IMR-90 (cell line): ENCODE data around the gene XIST. TPM values are rescaled to one million over a fixed set of nuclear protein-coding genes. Genes with fewer than 3 reads are reported as not detected.

ENCODE experiments used
- ATAC-seq: fragments of 200-7000 bp; cut with Tn5 transposase; 2 replicates; pipeline ENCODE4 v1.9.1; 2020; ENCODE audit warnings: low read depth, mild to moderate bottlenecking, moderate library complexity
- BruUV-seq: library from RNA; stranded (reverse); fragments of 400-500 nt; replicated peaks from 2 replicates; lab custom pipeline; 2021; lab: Mats Ljungman, UMichigan
- CTCF ChIA-PET: fragments of 300-600 bp; formaldehyde crosslinking; extraction: SDS; loops from one replicate; lab custom pipeline; 2021; ENCODE audit warnings: antibody characterized with exemption; lab: Yijun Ruan, JAX
- POLR2A ChIA-PET: fragments of 300-600 bp; sonication (Branson Sonifier 250); formaldehyde crosslinking; loops from one replicate; lab custom pipeline; 2022; ENCODE audit warnings: antibody characterized with exemption; ENCODE audit not compliant: unreplicated experiment; lab: Charles Lee
- DNase-seq: peaks from one replicate; pipeline ENCODE4 v3.0.0; 2013
- H2AFZ ChIP-seq: replicated peaks from 2 replicates; pipeline ENCODE3; 2013; ENCODE audit warnings: low read length, mild to moderate bottlenecking; ENCODE audit not compliant: poor library complexity
- H2AK5ac ChIP-seq: 2 replicates; pipeline ENCODE4 v1.6.1; 2013; ENCODE audit warnings: low read depth, low read length, inconsistent platforms
- H2AK9ac ChIP-seq: replicated peaks from 2 replicates; pipeline ENCODE3; 2013; ENCODE audit warnings: mild to moderate bottlenecking, low read depth, low read length, moderate library complexity; ENCODE audit not compliant: poor library complexity
- H2BK120ac ChIP-seq: 2 replicates; pipeline ENCODE4 v1.6.1; 2013; ENCODE audit warnings: low read depth, low read length, inconsistent platforms
- H2BK15ac ChIP-seq: 3 replicates; pipeline ENCODE4 v1.6.1; 2013; ENCODE audit warnings: low read depth, low read length, inconsistent platforms
- H2BK20ac ChIP-seq: 2 replicates; pipeline ENCODE4 v1.6.1; 2013; ENCODE audit warnings: low read depth, mild to moderate bottlenecking, inconsistent platforms, low read length, moderate library complexity
- H2BK5ac ChIP-seq: 2 replicates; pipeline ENCODE4 v1.6.1; 2013; ENCODE audit warnings: mild to moderate bottlenecking, low read depth, low read length, inconsistent platforms; ENCODE audit not compliant: poor library complexity, severe bottlenecking
- H3K14ac ChIP-seq: replicated peaks from 2 replicates; pipeline ENCODE4 v1.6.1; 2013; ENCODE audit warnings: low read depth, low read length, inconsistent platforms
- H3K18ac ChIP-seq: 2 replicates; pipeline ENCODE4 v1.6.1; 2013; ENCODE audit warnings: low read depth, low read length, control low read depth
- H3K23ac ChIP-seq: 2 replicates; pipeline ENCODE4 v1.6.1; 2013; ENCODE audit warnings: low read depth, low read length, inconsistent platforms
- H3K27ac ChIP-seq: 2 replicates; pipeline ENCODE4 v1.5.1; 2013; ENCODE audit warnings: mild to moderate bottlenecking, control low read depth, low read length; ENCODE audit not compliant: insufficient read depth
- H3K27me3 ChIP-seq: 2 replicates; pipeline ENCODE4 v1.6.1; 2013; ENCODE audit warnings: low read length; ENCODE audit not compliant: control insufficient read depth, insufficient read depth
- H3K36me3 ChIP-seq: 2 replicates; pipeline ENCODE4 v1.6.1; 2013; ENCODE audit warnings: low read length, mixed read lengths; ENCODE audit not compliant: control insufficient read depth, insufficient read depth
- H3K4ac ChIP-seq: 2 replicates; pipeline ENCODE4 v1.6.1; 2013; ENCODE audit warnings: low read depth, low read length, inconsistent platforms
- H3K4me1 ChIP-seq: 2 replicates; pipeline ENCODE4 v1.6.1; 2013; ENCODE audit warnings: low read length, mixed read lengths; ENCODE audit not compliant: control insufficient read depth, insufficient read depth
- H3K4me2 ChIP-seq: 2 replicates; pipeline ENCODE4 v1.6.1; 2013; ENCODE audit warnings: low read depth, mild to moderate bottlenecking, control low read depth, low read length, moderate library complexity
- H3K4me3 ChIP-seq: 2 replicates; pipeline ENCODE4 v1.5.1; 2013; ENCODE audit warnings: low read depth, mild to moderate bottlenecking, control low read depth, low read length, moderate library complexity; ENCODE audit not compliant: insufficient read depth
- H3K56ac ChIP-seq: 2 replicates; pipeline ENCODE4 v1.6.1; 2013; ENCODE audit warnings: low read length, inconsistent platforms; ENCODE audit not compliant: insufficient read depth; ENCODE audit errors: extremely low read depth
- H3K79me1 ChIP-seq, 2 experiments: 2 replicates each; pipeline ENCODE4 v1.6.1; 2013; ENCODE audit warnings: low read length in 2 of 2, inconsistent platforms in 1 of 2, low read depth in 1 of 2
- H3K9ac ChIP-seq: 2 replicates; pipeline ENCODE4 v1.6.1; 2013; ENCODE audit warnings: low read depth, low read length, control low read depth
- H3K9me1 ChIP-seq: 2 replicates; pipeline ENCODE4 v1.6.1; 2013; ENCODE audit warnings: low read length, inconsistent platforms; ENCODE audit not compliant: insufficient read depth
- H3K9me3 ChIP-seq: 2 replicates; pipeline ENCODE4 v1.6.1; 2013; ENCODE audit warnings: low read length; ENCODE audit not compliant: control insufficient read depth, insufficient read depth
- H4K20me1 ChIP-seq: 2 replicates; pipeline ENCODE4 v1.6.1; 2013; ENCODE audit warnings: low read length, inconsistent platforms; ENCODE audit not compliant: insufficient read depth
- H4K5ac ChIP-seq: 2 replicates; pipeline ENCODE4 v1.6.1; 2013; ENCODE audit warnings: mild to moderate bottlenecking, low read depth, low read length, control low read depth
- H4K8ac ChIP-seq, 2 experiments: 2 replicates each; pipeline ENCODE4 v1.6.1; 2013; ENCODE audit warnings: low read depth in 2 of 2, low read length in 2 of 2, control low read depth in 1 of 2, inconsistent platforms in 1 of 2
- H4K91ac ChIP-seq: 2 replicates; pipeline ENCODE4 v1.6.1; 2013; ENCODE audit warnings: low read depth, low read length, inconsistent platforms; ENCODE audit not compliant: insufficient read depth
- CEBPB ChIP-seq: IDR thresholded peaks from 2 replicates; pipeline ENCODE4 v1.6.1; 2012; ENCODE audit warnings: low read depth, low read length, improper control_type of control experiment
- CHD1 ChIP-seq: IDR thresholded peaks from 2 replicates; pipeline ENCODE4 v1.6.1; 2012; ENCODE audit warnings: low read depth, low read length, improper control_type of control experiment
- FOS ChIP-seq: fragments of 150-350 bp; IDR thresholded peaks from 2 replicates; pipeline ENCODE4 v1.6.1; 2016; ENCODE audit warnings: low read depth, low read length
- MAFK ChIP-seq: IDR thresholded peaks from 2 replicates; pipeline ENCODE4 v1.6.1; 2012; ENCODE audit warnings: low read depth, low read length, improper control_type of control experiment
- MAZ ChIP-seq: IDR thresholded peaks from 2 replicates; pipeline ENCODE4 v1.6.1; 2012; ENCODE audit warnings: low read depth, mild to moderate bottlenecking, low read length, improper control_type of control experiment, moderate library complexity, borderline replicate concordance
- MXI1 ChIP-seq: IDR thresholded peaks from 2 replicates; pipeline ENCODE4 v1.6.1; 2012; ENCODE audit warnings: low read depth, mild to moderate bottlenecking, low read length, moderate library complexity, borderline replicate concordance
- NFE2L2 ChIP-seq: fragments of 150-350 bp; IDR thresholded peaks from 2 replicates; pipeline ENCODE4 v1.6.1; 2016; ENCODE audit warnings: low read depth, mild to moderate bottlenecking, low read length
- POLR2A ChIP-seq: IDR thresholded peaks from 2 replicates; pipeline ENCODE4 v1.6.1; 2012; ENCODE audit warnings: mild to moderate bottlenecking, low read depth, low read length
- RFX5 ChIP-seq: IDR thresholded peaks from 2 replicates; pipeline ENCODE4 v1.8.0; 2012; ENCODE audit warnings: low read depth, mild to moderate bottlenecking, low read length, moderate library complexity
- WGBS, 2 experiments: methylation state at CpG; one replicate each; pipeline versions ENCODE4 v1.1.5 to v1.1.7; 2013; ENCODE audit warnings: missing lambda C conversion rate in 2 of 2; ENCODE audit not compliant: insufficient read length in 1 of 2; ENCODE audit errors: extremely low coverage in 2 of 2; 5-methylcytosine and 5-hydroxymethylcytosine counted together
- dilution Hi-C: fragments of 300-500 bp; cut with HindIII; formaldehyde crosslinking; loops from one replicate; pipeline ENCODE4 v1.14.3; 2018; ENCODE audit warnings: low sequenced_read_pairs; ENCODE audit not compliant: unreplicated experiment
- in situ Hi-C: fragments of 300-500 bp; cut with MboI; formaldehyde crosslinking; loops from 3 replicates; pipeline ENCODE4 v1.14.3; 2019; ENCODE audit warnings: low sequenced_read_pairs, inconsistent platforms, mixed read lengths
- intact Hi-C: fragments of 100-400 bp; cut with micrococcal nuclease; formaldehyde crosslinking; loops from 2 replicates; pipeline ENCODE4 v1.10.0; 2022
- polyA plus RNA-seq, 3 experiments: library from polyadenylated mRNA; depleted of rRNA; stranded (reverse); fragments of >200 nt; gene quantifications; 2 replicates each; pipeline ENCODE4 v1.2.3, GENCODE V29; 2012; ENCODE audit warnings: low replicate concordance in 1 of 3
- total RNA-seq: library from RNA; depleted of rRNA; stranded (reverse); fragments of >200 nt; gene quantifications from 2 replicates; pipeline ENCODE4 v1.2.3, GENCODE V29; 2012
- TF ChIP-seq, protein P1 (sequence below): fragments of 150-350 bp; IDR thresholded peaks from 2 replicates; pipeline ENCODE4 v1.6.1; 2016; ENCODE audit warnings: low read depth, mild to moderate bottlenecking, low read length, moderate library complexity, borderline replicate concordance
- TF ChIP-seq, protein P2 (sequence below): conservative IDR thresholded peaks from 2 replicates; pipeline ENCODE4 v1.5.1; 2012; ENCODE audit warnings: mild to moderate bottlenecking, low read depth, low read length, improper control_type of control experiment
- TF ChIP-seq, protein P3 (sequence below): fragments of 150-350 bp; IDR thresholded peaks from 2 replicates; pipeline ENCODE4 v1.6.1; 2017; ENCODE audit warnings: mild to moderate bottlenecking, antibody characterized with exemption, low read length, low read depth

Gene XIST
- total and polyA plus RNA-seq, 2 of the 4 experiments (the other 2 are of a cell fraction) = 48.9 to 159 TPM

DNA sequence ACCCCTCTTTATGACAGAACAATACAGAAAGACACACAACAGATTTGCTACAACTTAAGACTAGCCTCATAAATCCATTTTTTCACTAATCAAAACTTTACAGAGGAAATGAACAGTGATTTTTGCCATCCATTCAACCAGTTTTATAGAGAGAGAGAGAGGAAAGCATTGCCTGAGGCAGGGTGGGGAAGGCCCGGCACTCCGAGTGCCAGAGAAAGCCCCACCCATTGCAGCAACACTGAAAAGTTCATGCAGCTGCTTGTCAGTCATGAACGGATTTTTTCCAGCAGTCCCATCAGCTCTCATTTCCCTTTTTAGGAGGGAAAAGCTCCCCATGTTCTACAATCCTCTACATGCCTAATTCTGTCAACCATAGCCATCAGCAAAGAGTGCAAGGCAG, 52.6 kb downstream of the XIST start:
- no peaks in the 10 kb centered on the region for H3K9me1 ChIP-seq
- H2BK5ac ChIP-seq = no peak overlapping the region
- BruUV-seq = no TSS peak
- H3K4me1 ChIP-seq = no peaks in the 10 kb centered on the region
- no CpG with 5 or more reads among the region's 3 CpGs for WGBS, 2 experiments
- intact Hi-C loops (no loop called here), dilution Hi-C loops (no loop called here), in situ Hi-C loops (no loop called here)
- no peak overlapping the region for H3K18ac ChIP-seq
- no peak overlapping the region for H2AK9ac ChIP-seq
- DNase-seq = no peak
- H2BK15ac ChIP-seq = no peak overlapping the region
- no peak overlapping the region for H4K5ac ChIP-seq
- H3K4ac ChIP-seq = no peak overlapping the region
- CTCF ChIA-PET = no interaction called here
- no peak overlapping the region for H3K4me2 ChIP-seq
- H3K14ac ChIP-seq = no peak overlapping the region
- H2AFZ ChIP-seq = no peak overlapping the region
- H4K91ac ChIP-seq = no peak overlapping the region
- H4K20me1 ChIP-seq = no peaks in the 10 kb centered on the region
- ATAC-seq = no peak
- POLR2A ChIA-PET = no interaction called here
- no peak overlapping the region for H2AK5ac ChIP-seq
- no peak overlapping the region for H3K56ac ChIP-seq
- H4K8ac ChIP-seq = no peak overlapping the region
- TF ChIP-seq FOS (no peak), NFE2L2 (no peak), RFX5 (no peak), MAZ (no peak), POLR2A (no peak), MXI1 (no peak), CHD1 (no peak), CEBPB (no peak), MAFK (no peak)
- TF ChIP-seq, protein P1, sequence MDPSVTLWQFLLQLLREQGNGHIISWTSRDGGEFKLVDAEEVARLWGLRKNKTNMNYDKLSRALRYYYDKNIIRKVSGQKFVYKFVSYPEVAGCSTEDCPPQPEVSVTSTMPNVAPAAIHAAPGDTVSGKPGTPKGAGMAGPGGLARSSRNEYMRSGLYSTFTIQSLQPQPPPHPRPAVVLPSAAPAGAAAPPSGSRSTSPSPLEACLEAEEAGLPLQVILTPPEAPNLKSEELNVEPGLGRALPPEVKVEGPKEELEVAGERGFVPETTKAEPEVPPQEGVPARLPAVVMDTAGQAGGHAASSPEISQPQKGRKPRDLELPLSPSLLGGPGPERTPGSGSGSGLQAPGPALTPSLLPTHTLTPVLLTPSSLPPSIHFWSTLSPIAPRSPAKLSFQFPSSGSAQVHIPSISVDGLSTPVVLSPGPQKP = no peak
- TF ChIP-seq, protein P2, sequence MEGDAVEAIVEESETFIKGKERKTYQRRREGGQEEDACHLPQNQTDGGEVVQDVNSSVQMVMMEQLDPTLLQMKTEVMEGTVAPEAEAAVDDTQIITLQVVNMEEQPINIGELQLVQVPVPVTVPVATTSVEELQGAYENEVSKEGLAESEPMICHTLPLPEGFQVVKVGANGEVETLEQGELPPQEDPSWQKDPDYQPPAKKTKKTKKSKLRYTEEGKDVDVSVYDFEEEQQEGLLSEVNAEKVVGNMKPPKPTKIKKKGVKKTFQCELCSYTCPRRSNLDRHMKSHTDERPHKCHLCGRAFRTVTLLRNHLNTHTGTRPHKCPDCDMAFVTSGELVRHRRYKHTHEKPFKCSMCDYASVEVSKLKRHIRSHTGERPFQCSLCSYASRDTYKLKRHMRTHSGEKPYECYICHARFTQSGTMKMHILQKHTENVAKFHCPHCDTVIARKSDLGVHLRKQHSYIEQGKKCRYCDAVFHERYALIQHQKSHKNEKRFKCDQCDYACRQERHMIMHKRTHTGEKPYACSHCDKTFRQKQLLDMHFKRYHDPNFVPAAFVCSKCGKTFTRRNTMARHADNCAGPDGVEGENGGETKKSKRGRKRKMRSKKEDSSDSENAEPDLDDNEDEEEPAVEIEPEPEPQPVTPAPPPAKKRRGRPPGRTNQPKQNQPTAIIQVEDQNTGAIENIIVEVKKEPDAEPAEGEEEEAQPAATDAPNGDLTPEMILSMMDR = no peak
- TF ChIP-seq, protein P3, sequence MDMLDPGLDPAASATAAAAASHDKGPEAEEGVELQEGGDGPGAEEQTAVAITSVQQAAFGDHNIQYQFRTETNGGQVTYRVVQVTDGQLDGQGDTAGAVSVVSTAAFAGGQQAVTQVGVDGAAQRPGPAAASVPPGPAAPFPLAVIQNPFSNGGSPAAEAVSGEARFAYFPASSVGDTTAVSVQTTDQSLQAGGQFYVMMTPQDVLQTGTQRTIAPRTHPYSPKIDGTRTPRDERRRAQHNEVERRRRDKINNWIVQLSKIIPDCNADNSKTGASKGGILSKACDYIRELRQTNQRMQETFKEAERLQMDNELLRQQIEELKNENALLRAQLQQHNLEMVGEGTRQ = no peak
- H2BK120ac ChIP-seq = no peak overlapping the region
- no peak overlapping the region for H3K27ac ChIP-seq
- H3K4me3 ChIP-seq = no peak overlapping the region
- H3K9ac ChIP-seq = no peak overlapping the region
- H3K36me3 ChIP-seq = no peaks in the 10 kb centered on the region
- no peaks in the 10 kb centered on the region for H3K79me1 ChIP-seq
- H3K23ac ChIP-seq = no peak overlapping the region
- H3K9me3 ChIP-seq = no peaks in the 10 kb centered on the region
- H2BK20ac ChIP-seq = no peak overlapping the region
- H3K27me3 ChIP-seq = peaks cover 4% of the 10 kb centered on the region
